HG02938 (cell line): ENCODE results near the gene EHBP1L1.

Experiments used
- ATAC-seq: cut with Tn5 transposase; IDR thresholded peaks from one replicate; pipeline ENCODE4 v1.9.1; 2021; ENCODE audit warnings: mild to moderate bottlenecking, moderate library complexity; ENCODE audit not compliant: unreplicated experiment

EHBP1L1 gene

GRCh38 chr11:65592858-65593517, 17.1 kb downstream of the EHBP1L1 start:
- ATAC-seq, result no peak

- no peak for ATAC-seq
These were observed 17.9 kb downstream of the EHBP1L1 start for GRCh38 chr11:65593518-65594414.

GRCh38 chr11:65595131-65595530, 19.3 kb downstream of the EHBP1L1 start:
- no peak for ATAC-seq

GRCh38 chr11:65595543-65596281, 19.9 kb downstream of the EHBP1L1 start, which contains the start of gene KCNK7:
TSS of gene KCNK7 (minus strand) at chr11:65595800. CDS start at chr11:65595772, 28 bp downstream.
- ATAC-seq, result no peak

GRCh38 chr11:65596520-65596919, 20.7 kb downstream of the EHBP1L1 start:
- ATAC-seq, result no peak

GRCh38 chr11:65598258-65598699, 22.4 kb downstream of the EHBP1L1 start:
- ATAC-seq, result no peak

GRCh38 chr11:65599216-65599954, 23.5 kb downstream of the EHBP1L1 start:
- no peak for ATAC-seq

- no peak for ATAC-seq
These were observed 24.0 kb downstream of the EHBP1L1 start for GRCh38 chr11:65599955-65600246.

- no peak for ATAC-seq
These were observed 28.4 kb downstream of the EHBP1L1 start for GRCh38 chr11:65604258-65604657.

- ATAC-seq, result no peak
These were observed 31.2 kb downstream of the EHBP1L1 start for GRCh38 chr11:65606876-65607613.

GRCh38 chr11:65607614-65608426, 32.0 kb downstream of the EHBP1L1 start:
- no peak for ATAC-seq

- no peak for ATAC-seq
These were observed 33.4 kb downstream of the EHBP1L1 start for GRCh38 chr11:65609229-65609628.

GRCh38 chr11:65609665-65610064, 33.8 kb downstream of the EHBP1L1 start:
- ATAC-seq, result no peak

GRCh38 chr11:65610404-65610803, 34.6 kb downstream of the EHBP1L1 start:
- no peak for ATAC-seq

- no peak for ATAC-seq
These were observed 35.3 kb downstream of the EHBP1L1 start for GRCh38 chr11:65611028-65611757.

GRCh38 chr11:65611758-65612603, 36.1 kb downstream of the EHBP1L1 start:
- no peak for ATAC-seq

GRCh38 chr11:65612691-65613090, 36.8 kb downstream of the EHBP1L1 start:
- ATAC-seq, result no peak
